Spleen (tissue), 7 donors: Measurements from ENCODE around the gene SPG11.
A peak's percentile ranks its signal among the peaks of the same experiment; 100 is the strongest.

Experiments used
- CTCF ChIP-seq, 11 experiments: fragments of 200-600 bp in 7 of 11; fragments of 450-650 bp in 4 of 11; sonication (generic) in 4 of 11; IDR thresholded peaks in 8 of 11; conservative IDR thresholded peaks in 3 of 11; 1 replicate in 7 of 11; 2 replicates in 4 of 11; pipeline versions ENCODE4 v1.4.0 to v1.8.0; 2016 to 2021; ENCODE audit warnings: antibody characterized with exemption in 11 of 11, inconsistent platforms in 4 of 11, mild to moderate bottlenecking in 1 of 11
- POLR2A ChIP-seq, 3 donors: fragments of 450-650 bp; IDR thresholded peaks; one replicate each; pipeline ENCODE4 v1.5.1; 2017; ENCODE audit warnings: antibody characterized with exemption in 3 of 3, mild to moderate bottlenecking in 1 of 3
- POLR2AphosphoS5 ChIP-seq, 3 donors: sonication (generic); formaldehyde crosslinking; IDR thresholded peaks; one replicate each; pipeline ENCODE4 v1.5.1; 2017; ENCODE audit warnings: antibody characterized with exemption in 3 of 3
- donor health status: DM: no; HTN: no; CAD: no; lungs with moderate emphysema.
- donor health status: DM: no; HTN: no; CAD: no.
- donor health status: DM: no; HTN: no; CAD: no.

GRCh38 chr15:44568338-44568737, 95.1 kb downstream of the SPG11 start:
- no peak for TF ChIP-seq CTCF (IDR thresholded peaks at IDR 0.05 in 8 of 11, conservative IDR thresholded peaks at IDR 0.05 in 3 of 11)
- no peak for TF ChIP-seq POLR2A (IDR thresholded peaks at IDR 0.05)
- peak in 1 of 3 donors; percentile 19 for TF ChIP-seq POLR2AphosphoS5 (IDR thresholded peaks at IDR 0.05)
